CD4-positive, alpha-beta T cell (primary cell): ENCODE data around the gene TBC1D22A. TPM values are rescaled to one million over a fixed set of nuclear protein-coding genes. Genes with fewer than 3 reads are reported as not detected.
"Not testable (repeated sequence)": the region's sequence is repeated elsewhere in the genome, so short reads cannot be mapped to it uniquely, and the experiment has no call there.

ENCODE experiments used
- ATAC-seq: fragments of 200-7000 bp; cut with Tn5 transposase; one replicate; pipeline ENCODE4 v1.10.0; 2022; ENCODE audit warnings: mild to moderate bottlenecking; ENCODE audit not compliant: poor library complexity
- CTCF ChIA-PET: fragments of 350-600 bp; sonication (Branson Sonifier 250); formaldehyde crosslinking; loops from one replicate; lab custom pipeline; 2021; ENCODE audit warnings: antibody characterized with exemption, inconsistent platforms; lab: Charles Lee
- POLR2A ChIA-PET: fragments of 350-600 bp; sonication (Branson Sonifier 250); formaldehyde crosslinking; loops from one replicate; lab custom pipeline; 2021; ENCODE audit warnings: antibody characterized with exemption, inconsistent platforms; lab: Charles Lee
- DNase-seq, 14 experiments: peaks; one replicate each; pipeline ENCODE4 v3.0.0-alpha.2; 2013 to 2020; ENCODE audit warnings: mixed read lengths in 2 of 14
- H3K27ac ChIP-seq, 2 donors: one replicate each; pipeline versions ENCODE4 v1.5.1 to v1.7.0; 2013; ENCODE audit warnings: low read length in 2 of 2, low read depth in 1 of 2, mild to moderate bottlenecking in 1 of 2
- H3K27me3 ChIP-seq, 2 experiments: 1 replicate in 1 of 2; 2 replicates in 1 of 2; pipeline versions ENCODE4 v1.6.1 to v1.7.0; 2013; ENCODE audit warnings: low read length in 2 of 2, control low read depth in 1 of 2, mild to moderate bottlenecking in 1 of 2, moderate library complexity in 1 of 2; ENCODE audit not compliant: insufficient read depth in 2 of 2, control insufficient read depth in 1 of 2
- H3K36me3 ChIP-seq: one replicate; pipeline ENCODE4 v1.6.1; 2013; ENCODE audit warnings: low read length, control low read depth; ENCODE audit not compliant: insufficient read depth
- H3K4me1 ChIP-seq: one replicate; pipeline ENCODE4 v1.6.1; 2013; ENCODE audit warnings: low read length, control low read depth; ENCODE audit not compliant: insufficient read depth
- H3K4me3 ChIP-seq: one replicate; pipeline ENCODE4 v1.5.1; 2013; ENCODE audit warnings: mild to moderate bottlenecking, low read length, moderate library complexity
- H3K9me3 ChIP-seq, 2 experiments: 1 replicate in 1 of 2; 2 replicates in 1 of 2; pipeline versions ENCODE4 v1.6.1 to v1.7.0; 2013; ENCODE audit warnings: low read length in 2 of 2, mild to moderate bottlenecking in 2 of 2, control low read depth in 1 of 2, moderate library complexity in 1 of 2; ENCODE audit not compliant: control insufficient read depth in 1 of 2, insufficient read depth in 1 of 2
- H3K27ac Mint-ChIP-seq: one replicate; pipeline ENCODE4 v1.8.0; 2020; ENCODE audit warnings: mixed read lengths
- H3K27me3 Mint-ChIP-seq: one replicate; pipeline ENCODE4 v1.8.0; 2021; ENCODE audit warnings: mixed read lengths
- H3K36me3 Mint-ChIP-seq: one replicate; pipeline ENCODE4 v1.8.0; 2021; ENCODE audit warnings: low read depth, mixed read lengths
- H3K4me1 Mint-ChIP-seq: one replicate; pipeline ENCODE4 v1.8.0; 2021; ENCODE audit warnings: low read depth, mixed read lengths
- H3K4me3 Mint-ChIP-seq: one replicate; pipeline ENCODE4 v1.8.0; 2020; ENCODE audit warnings: mild to moderate bottlenecking, mixed read lengths
- H3K9me3 Mint-ChIP-seq: one replicate; pipeline ENCODE4 v1.8.0; 2020; ENCODE audit warnings: mixed read lengths
- CTCF ChIP-seq: fragments of 200-600 bp; IDR thresholded peaks from one replicate; pipeline ENCODE4 v1.8.0; 2022; ENCODE audit warnings: antibody characterized with exemption, mild to moderate bottlenecking
- intact Hi-C, 2 experiments: fragments of 100-400 bp; cut with DNase I in 1 of 2; cut with micrococcal nuclease in 1 of 2; formaldehyde crosslinking; loops; one replicate each; pipeline versions ENCODE4 v1.15.1 to v1.9.0; 2023 to 2025; cut with DNase I, micrococcal nuclease
- total RNA-seq, 174 experiments: library from RNA in 2 of 174; stranded (reverse) in 2 of 174; gene quantifications; one replicate each; pipeline ENCODE4 v1.2.3 and lab custom pipeline; 2021 to 2026

Gene TBC1D22A
- total RNA-seq, 2 experiments from 2014 or later, result 27.1 to 31.7 TPM

- H3K4me1 Mint-ChIP-seq, result no peaks in the 10 kb centered on the region
- Histone ChIP-seq H3K27me3 (no peaks in the 10 kb centered on the region), H3K36me3 (peaks cover 48% of the 10 kb centered on the region), H3K4me1 (no peaks in the 10 kb centered on the region), H3K4me3 (no peak overlapping the region), H3K27ac (no peak overlapping the region), H3K9me3 (peaks cover 0 to 6% of the 10 kb centered on the region in 2 experiments)
- ATAC-seq (no peak), DNase-seq (no peak)
- H3K9me3 Mint-ChIP-seq, result no peaks in the 10 kb centered on the region
- CTCF ChIA-PET, result no interaction called here
- no peaks in the 10 kb centered on the region for H3K27me3 Mint-ChIP-seq
- POLR2A ChIA-PET, result no interaction called here
- intact Hi-C loops, result no loop called here
- peaks cover 62% of the 10 kb centered on the region for H3K36me3 Mint-ChIP-seq
- no peak overlapping the region for H3K27ac Mint-ChIP-seq
- H3K4me3 Mint-ChIP-seq, result no peak overlapping the region
- TF ChIP-seq CTCF, result no peak
These were observed 214.1 kb downstream of the TBC1D22A start for GRCh38 chr22:46976598-46976997.

- no peak overlapping the region for H3K27ac ChIP-seq
- H3K4me1 Mint-ChIP-seq, result no peaks in the 10 kb centered on the region
- H3K9me3 ChIP-seq, result peaks cover 0 to 6% of the 10 kb centered on the region in 2 experiments
- no peak overlapping the region for H3K4me3 Mint-ChIP-seq
- ChIA-PET POLR2A (no interaction called here), CTCF (no interaction called here)
- no peak for TF ChIP-seq CTCF
- no peak overlapping the region for H3K27ac Mint-ChIP-seq
- intact Hi-C loops, result no loop called here
- peaks cover 65% of the 10 kb centered on the region for H3K36me3 Mint-ChIP-seq
- ATAC-seq (no peak), DNase-seq (no peak)
- H3K27me3 Mint-ChIP-seq, result no peaks in the 10 kb centered on the region
- H3K4me1 ChIP-seq, result no peaks in the 10 kb centered on the region
- peaks cover 43% of the 10 kb centered on the region for H3K36me3 ChIP-seq
- no peaks in the 10 kb centered on the region for H3K27me3 ChIP-seq
- no peak overlapping the region for H3K4me3 ChIP-seq
- no peaks in the 10 kb centered on the region for H3K9me3 Mint-ChIP-seq
These were observed 215.3 kb downstream of the TBC1D22A start for GRCh38 chr22:46977656-46978343.

DNA sequence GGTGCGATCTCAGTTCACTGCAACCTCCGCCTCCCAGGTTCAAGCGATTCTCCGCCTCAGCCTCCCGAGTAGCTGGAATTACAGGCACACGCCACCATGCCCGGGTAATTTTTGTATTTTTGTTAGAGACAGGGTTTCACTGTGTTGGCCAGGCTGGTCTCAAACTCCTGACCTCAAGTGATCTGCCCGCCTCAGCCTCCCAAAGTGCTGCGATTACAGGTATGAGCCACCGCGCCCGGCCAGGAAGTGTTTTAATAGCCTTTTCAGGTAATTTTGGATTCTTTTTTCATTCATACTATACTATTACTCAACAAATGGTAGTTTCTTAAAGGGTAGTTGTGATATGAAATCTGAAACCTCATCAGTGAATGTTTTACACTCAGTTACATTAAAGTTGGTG lies 216.2 kb downstream of the TBC1D22A start:
- CTCF ChIA-PET, H3K4me1 Mint-ChIP-seq, H3K9me3 ChIP-seq, H3K27me3 Mint-ChIP-seq, POLR2A ChIA-PET, H3K27me3 ChIP-seq, H3K27ac Mint-ChIP-seq, intact Hi-C loops, H3K9me3 Mint-ChIP-seq, H3K4me1 ChIP-seq, DNase-seq, H3K4me3 Mint-ChIP-seq, H3K27ac ChIP-seq, ATAC-seq, H3K4me3 ChIP-seq: not testable (repeated sequence)
- H3K36me3 ChIP-seq, result peaks cover 43% of the 10 kb centered on the region
- peaks cover 65% of the 10 kb centered on the region for H3K36me3 Mint-ChIP-seq

DNA sequence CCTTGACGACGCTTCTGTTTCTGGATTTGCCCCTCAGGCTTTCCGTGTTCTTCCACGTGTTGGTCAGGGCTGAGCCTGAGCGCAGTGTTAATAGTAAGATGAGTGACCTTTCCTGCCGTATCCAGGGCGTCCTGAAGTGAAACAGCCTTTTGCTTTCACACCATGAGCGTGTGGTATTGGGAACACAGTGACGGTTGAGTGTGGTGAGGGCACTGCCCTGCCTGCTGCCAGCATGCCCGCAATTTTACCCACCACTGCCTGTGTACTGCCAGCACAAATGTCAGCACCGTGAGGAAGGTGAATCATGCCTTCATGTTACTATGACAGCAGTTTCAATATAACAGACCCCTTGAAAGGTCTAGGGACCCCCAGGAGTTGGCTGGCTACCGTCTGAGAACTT lies 217.1 kb downstream of the TBC1D22A start:
- ChIA-PET CTCF (no interaction called here), POLR2A (no interaction called here)
- ATAC-seq (no peak), DNase-seq (no peak)
- peaks cover 0 to 1% of the 10 kb centered on the region in 2 experiments for H3K9me3 ChIP-seq
- no peak overlapping the region for H3K27ac ChIP-seq
- H3K4me1 Mint-ChIP-seq, result no peaks in the 10 kb centered on the region
- H3K9me3 Mint-ChIP-seq, result no peaks in the 10 kb centered on the region
- intact Hi-C loops, result no loop called here
- peaks cover 38% of the 10 kb centered on the region for H3K36me3 ChIP-seq
- no peaks in the 10 kb centered on the region for H3K27me3 ChIP-seq
- peaks cover 59% of the 10 kb centered on the region for H3K36me3 Mint-ChIP-seq
- no peaks in the 10 kb centered on the region for H3K4me1 ChIP-seq
- TF ChIP-seq CTCF, result no peak
- H3K27me3 Mint-ChIP-seq, result no peaks in the 10 kb centered on the region
- H3K4me3 ChIP-seq, result no peak overlapping the region
- H3K4me3 Mint-ChIP-seq, result no peak overlapping the region
- H3K27ac Mint-ChIP-seq, result no peak overlapping the region
